Measurements from ENCODE around the gene FDX2. TPM values are rescaled to one million over a fixed set of nuclear protein-coding genes. Genes with fewer than 3 reads are reported as not detected.
"Not testable (repeated sequence)": the region's sequence is repeated elsewhere in the genome, so short reads cannot be mapped to it uniquely, and the experiment has no call there.

FDX2 gene
- total and polyA plus RNA-seq, 2 of the 8 experiments (the other 6 are each of a cell fraction or from before 2014, with no cell fraction given) = 27.0 to 64.4 TPM

DNA sequence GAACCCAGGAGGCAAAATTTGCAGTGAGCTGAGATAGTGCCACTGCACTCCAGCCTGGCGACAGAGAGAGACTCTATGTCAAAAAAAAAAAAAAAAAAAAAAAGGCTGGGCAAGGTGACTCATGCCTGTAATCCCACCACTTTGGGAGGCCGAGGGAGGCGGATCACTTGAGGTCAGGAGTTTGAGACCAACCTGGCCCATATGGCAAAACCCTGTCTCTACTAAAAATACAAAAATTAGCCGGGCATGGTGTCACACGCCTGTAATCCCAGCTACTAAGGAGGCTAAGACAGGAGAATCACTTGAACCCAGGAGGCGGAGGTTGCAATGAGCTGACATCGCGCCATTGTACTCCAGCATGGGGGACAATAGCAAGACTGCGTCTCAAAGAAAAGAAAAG is 20.9 kb upstream of the FDX2 start:
- not testable (repeated sequence) for H2AFZ ChIP-seq (ENCODE audit: low read length); H2AK5ac ChIP-seq (ENCODE audit: low read depth, low read length); H3K9ac ChIP-seq (replicated peaks in 1 of 4; ENCODE audit: extremely low read depth in 1 of 4, low read depth in 3 of 4, low read length in 3 of 4); H4K20me1 ChIP-seq (replicated peaks in 1 of 2; ENCODE audit: control insufficient read depth in 1 of 2, insufficient read depth in 2 of 2, low read length in 2 of 2); H4K8ac ChIP-seq (ENCODE audit: extremely low read depth, insufficient read depth, low read length); DNase-seq (ENCODE audit: low read depth in 1 of 2, low spot score in 2 of 2); H4K5ac ChIP-seq (ENCODE audit: insufficient read length, low read depth, low read length); H3K4ac ChIP-seq (replicated peaks; ENCODE audit: insufficient read length, low read depth, low read length); H2BK15ac ChIP-seq (ENCODE audit: low read length); H3K9me3 ChIP-seq (ENCODE audit: insufficient read depth in 2 of 2, low read depth in 1 of 2, low read length in 1 of 2); H3K36me3 ChIP-seq (ENCODE audit: control insufficient read depth in 2 of 4, insufficient read depth in 4 of 4, low read length in 3 of 4); H3K27ac ChIP-seq (ENCODE audit: low read depth, low read length); H3K79me1 ChIP-seq (ENCODE audit: low read depth, low read length); H3K4me3 ChIP-seq (ENCODE audit: extremely low read depth in 1 of 4, insufficient read depth in 2 of 4, low read depth in 3 of 4, low read length in 4 of 4); H4K91ac ChIP-seq (replicated peaks; ENCODE audit: insufficient read length, low read length); H2BK20ac ChIP-seq (ENCODE audit: low read length); H3K4me2 ChIP-seq (ENCODE audit: insufficient read depth in 1 of 2, low read depth in 2 of 2, low read length in 2 of 2); H3K23ac ChIP-seq (ENCODE audit: insufficient read length); H2BK12ac ChIP-seq (ENCODE audit: low read depth, low read length); H3K56ac ChIP-seq (replicated peaks; ENCODE audit: insufficient read length, low read depth, low read length); H2BK120ac ChIP-seq (replicated peaks; ENCODE audit: low read depth, low read length); FAIRE-seq; H3K14ac ChIP-seq (ENCODE audit: insufficient read length); H2BK5ac ChIP-seq (ENCODE audit: low read depth, low read length); H3K27me3 ChIP-seq (replicated peaks in 1 of 4; ENCODE audit: control insufficient read depth in 3 of 4, extremely low read depth in 1 of 4, insufficient read depth in 3 of 4, low read length in 3 of 4); H3K18ac ChIP-seq (ENCODE audit: extremely low read depth, low read length)
- peaks cover 0 to 24% (median 11%) of the 10 kb centered on the region in 4 experiments; a peak in 6 of 7 replicates for H3K4me1 ChIP-seq (replicated peaks in 1 of 4; ENCODE audit: control insufficient read depth in 3 of 4, insufficient read depth in 4 of 4, low read length in 3 of 4)
- POLR2A ChIA-PET (ENCODE audit: partially characterized antibody) = interaction anchor here (0.7 to 2.7 kb wide), 4 partner anchors 14 to 230 kb away, joined by 3 to 9 read pairs (median 4); partner anchors contain the start of gene PPAN
- WGBS, 2 experiments (ENCODE audit: extremely low coverage in 1 of 2, insufficient coverage in 1 of 2, insufficient read length in 1 of 2, insufficient replicate concordance in 2 of 2, low coverage in 1 of 2, low lambda C conversion rate in 2 of 2, missing lambda C conversion rate in 1 of 2) = 90% methylated on average over 6 of the region's 9 CpGs; no CpG with 5 or more reads in 1 of the 2 experiments
- CTCF ChIA-PET (ENCODE audit: partially characterized antibody) = interaction anchor here (0.6 to 2.9 kb wide), 8 partner anchors 17 to 223 kb away, joined by 3 to 18 read pairs (median 4); partner anchors contain the start of genes ICAM4 and ICAM5
- H3K79me2 ChIP-seq (ENCODE audit: control insufficient read depth in 1 of 2, insufficient read depth in 2 of 2, low read length in 2 of 2) = peaks cover 5 to 13% of the 10 kb centered on the region in 2 experiments
- peaks cover 13% of the 10 kb centered on the region for H3K23me2 ChIP-seq (ENCODE audit: low read depth, low read length)
